Lung (tissue), 12 donors: Measurements from ENCODE around the gene PRR36. TPM values are rescaled to one million over a fixed set of nuclear protein-coding genes. Genes with fewer than 3 reads are reported as not detected.

Source experiments
- ATAC-seq: fragments of 200-7000 bp; cut with Tn5 transposase; one replicate; pipeline ENCODE4 v1.9.1; 2020; ENCODE audit warnings: moderate number of reproducible peaks; ENCODE audit not compliant: insufficient read depth, low FRiP score
- DNase-seq, 3 donors: peaks; one replicate each; pipeline ENCODE4 v3.0.0-alpha.2; 2013 to 2017
- H3K27ac ChIP-seq, 2 donors: one replicate each; pipeline ENCODE4 v1.5.1; 2013; ENCODE audit warnings: mild to moderate bottlenecking in 2 of 2, moderate library complexity in 2 of 2, control low read depth in 1 of 2, inconsistent platforms in 1 of 2, low read depth in 1 of 2, low read length in 1 of 2
- H3K27me3 ChIP-seq, 3 donors: one replicate each; pipeline ENCODE4 v1.5.1; 2013; ENCODE audit warnings: low read length in 2 of 3; ENCODE audit not compliant: control insufficient read depth in 3 of 3, insufficient read depth in 3 of 3
- H3K36me3 ChIP-seq, 4 donors: one replicate each; pipeline ENCODE4 v1.5.1; 2013; ENCODE audit warnings: low read length in 4 of 4, mild to moderate bottlenecking in 1 of 4, moderate library complexity in 1 of 4; ENCODE audit not compliant: control insufficient read depth in 4 of 4, insufficient read depth in 4 of 4
- H3K4me1 ChIP-seq, 5 donors: one replicate each; pipeline ENCODE4 v1.5.1; 2013; ENCODE audit warnings: low read length in 5 of 5, mild to moderate bottlenecking in 2 of 5, moderate library complexity in 1 of 5; ENCODE audit not compliant: control insufficient read depth in 5 of 5, insufficient read depth in 5 of 5
- H3K4me3 ChIP-seq: one replicate; pipeline ENCODE4 v1.5.1; 2013; ENCODE audit warnings: mild to moderate bottlenecking, control low read depth, moderate library complexity
- H3K9ac ChIP-seq, 2 donors: one replicate each; pipeline ENCODE4 v1.5.1; 2013; ENCODE audit warnings: low read length in 2 of 2, control low read depth in 1 of 2; ENCODE audit not compliant: insufficient read depth in 1 of 2
- H3K9me3 ChIP-seq, 4 donors: one replicate each; pipeline ENCODE4 v1.5.1; 2013; ENCODE audit warnings: low read length in 3 of 4, mild to moderate bottlenecking in 1 of 4, moderate library complexity in 1 of 4; ENCODE audit not compliant: control insufficient read depth in 4 of 4, insufficient read depth in 3 of 4
- CTCF ChIP-seq: IDR thresholded peaks from 2 replicates; pipeline ENCODE4 v1.5.1; 2012; ENCODE audit warnings: mild to moderate bottlenecking; ENCODE audit errors: control extremely low read depth, extremely low read depth
- WGBS, 2 donors: extraction: QIAGEN DNeasy Blood & Tissue Kit; methylation state at CpG; one replicate each; pipeline ENCODE4 v1.1.7; 2013; 5-methylcytosine and 5-hydroxymethylcytosine counted together
- polyA plus RNA-seq, 2 donors: library from polyadenylated mRNA; stranded (reverse); fragments of 200-250 nt; gene quantifications; one replicate each; pipeline ENCODE4 v1.2.1, GENCODE V29; 2013
- total RNA-seq, 2 donors: library from RNA; depleted of rRNA in 1 of 2; stranded (reverse); fragments of >200 nt in 1 of 2; gene quantifications; one replicate each; pipeline ENCODE4 v1.2.1, GENCODE V29; 2014 to 2021
- donor health status: control.
- donor health status: control.
- donor health status: Bipolar disorder and iron deficiency.
- donor health status: healthy.
- donor health status: DM: yes; HTN: yes; CAD: no.

PRR36 gene
- total and polyA plus RNA-seq, 4 donors: 0.30 to 3.4 (median 1.1) TPM

- 89 to 95% methylated on average over 4 of the region's 4 CpGs for WGBS, 2 donors
- TF ChIP-seq CTCF: no peak
- Histone ChIP-seq H3K9me3 (peaks cover 0 to 4% (median 2%) of the 10 kb centered on the region in 4 donors), H3K4me1 (no peaks in the 10 kb centered on the region), H3K27me3 (peaks cover 0 to 4% (median 0%) of the 10 kb centered on the region in 3 donors), H3K27ac (no peak overlapping the region), H3K9ac (no peak overlapping the region), H3K36me3 (no peaks in the 10 kb centered on the region), H3K4me3 (no peak overlapping the region)
- ATAC-seq (no peak), DNase-seq (no peak)
Observed at GRCh38 chr19:7822910-7823515, 51.2 kb downstream of the PRR36 start.

GRCh38 chr19:7820588-7820987 is 53.6 kb downstream of the PRR36 start:
- WGBS, 2 donors: 57 to 62% methylated on average over 3 of the region's 3 CpGs
- ATAC-seq (no peak), DNase-seq (no peak)
- Histone ChIP-seq H3K36me3 (no peaks in the 10 kb centered on the region), H3K4me1 (no peaks in the 10 kb centered on the region), H3K9ac (no peak overlapping the region), H3K27me3 (peaks cover 0 to 4% (median 0%) of the 10 kb centered on the region in 3 donors), H3K9me3 (peaks cover 0 to 9% (median 3%) of the 10 kb centered on the region in 4 donors), H3K4me3 (no peak overlapping the region), H3K27ac (no peak overlapping the region)
- no peak for TF ChIP-seq CTCF

DNA sequence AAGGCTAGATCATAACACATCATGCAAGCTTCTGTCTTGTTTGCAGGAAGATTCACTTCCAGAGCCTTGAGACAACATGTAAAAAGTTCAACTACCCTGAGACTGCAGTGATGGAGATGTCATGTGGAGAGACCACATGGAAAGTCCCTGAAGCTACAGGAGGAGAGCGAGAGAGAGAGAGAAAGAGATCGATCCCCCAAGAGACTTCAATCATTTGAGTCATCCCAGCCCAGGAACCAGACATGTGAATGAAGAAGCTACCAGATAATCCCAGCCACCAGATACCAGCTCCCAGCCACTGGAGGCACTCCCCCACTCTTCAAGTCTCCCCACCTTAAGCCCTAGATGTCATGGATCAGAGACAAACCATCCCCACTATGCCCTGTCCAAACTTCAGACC is 54.9 kb downstream of the PRR36 start:
- Histone ChIP-seq H3K4me1 (no peaks in the 10 kb centered on the region), H3K9ac (no peak overlapping the region), H3K4me3 (no peak overlapping the region), H3K27me3 (peaks cover 0 to 4% (median 0%) of the 10 kb centered on the region in 3 donors), H3K36me3 (no peaks in the 10 kb centered on the region), H3K9me3 (peaks cover 0 to 9% (median 3%) of the 10 kb centered on the region in 4 donors), H3K27ac (no peak overlapping the region)
- no peak for TF ChIP-seq CTCF
- 82 to 94% methylated on average over 2 of the region's 2 CpGs for WGBS, 2 donors
- no peak for DNase-seq
- ATAC-seq: no peak

DNA sequence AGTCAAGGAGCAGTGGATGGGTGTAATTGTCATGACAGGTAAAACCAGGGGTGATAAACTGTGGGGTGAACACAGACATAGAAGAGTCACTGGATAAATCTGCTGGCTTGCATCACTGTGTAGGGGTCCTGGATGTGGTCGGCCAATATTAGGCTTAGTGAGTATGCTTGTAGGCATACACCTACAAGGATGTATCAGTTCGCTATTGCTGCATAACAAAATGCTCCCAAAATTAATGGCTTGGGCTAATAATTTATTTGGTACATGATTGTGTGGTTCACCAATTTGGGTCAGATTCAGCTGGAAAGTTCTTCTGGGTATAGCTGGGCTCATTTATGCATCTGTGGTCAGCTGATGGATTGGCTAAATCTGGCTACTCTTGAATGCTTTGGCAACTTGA is 55.4 kb downstream of the PRR36 start:
- no peaks in the 10 kb centered on the region for H3K36me3 ChIP-seq
- H3K9ac ChIP-seq: no peak overlapping the region
- H3K27ac ChIP-seq: no peak overlapping the region
- no peak for ATAC-seq
- peaks cover 0 to 9% (median 3%) of the 10 kb centered on the region in 4 donors for H3K9me3 ChIP-seq
- peaks cover 0 to 4% (median 0%) of the 10 kb centered on the region in 3 donors for H3K27me3 ChIP-seq
- no peak overlapping the region for H3K4me3 ChIP-seq
- no peak for TF ChIP-seq CTCF
- WGBS, 2 donors: 46 to 85% methylated on average over 2 of the region's 2 CpGs
- DNase-seq: no peak
- H3K4me1 ChIP-seq: no peaks in the 10 kb centered on the region
